Neural cell (in vitro differentiated cells): ENCODE results near the gene MAST4. TPM values are rescaled to one million over a fixed set of nuclear protein-coding genes. Genes with fewer than 3 reads are reported as not detected.

ENCODE experiments used
- H2AFZ ChIP-seq: fragments of 200-600, 300-800 bp; sonication (generic), shearing (Covaris generic); 2 replicates; pipeline ENCODE4 v1.6.0; 2014; ENCODE audit warnings: low read depth, mild to moderate bottlenecking, antibody characterized with exemption, low read length, moderate library complexity
- H3F3A ChIP-seq: fragments of 200-600 bp; shearing (Covaris generic); 2 replicates; pipeline ENCODE4 v1.6.1; 2016; ENCODE audit warnings: mild to moderate bottlenecking, moderate library complexity, mixed read lengths, antibody characterized with exemption, low read length; ENCODE audit not compliant: insufficient read depth, poor library complexity, severe bottlenecking
- H3K27ac ChIP-seq: fragments of 200-600, 300-800 bp; sonication (generic), shearing (Covaris generic); 2 replicates; pipeline ENCODE4 v1.5.1; 2014; ENCODE audit warnings: mild to moderate bottlenecking, low read length, moderate library complexity
- H3K27me3 ChIP-seq: fragments of 300-800, 200-600 bp; sonication (generic), shearing (Covaris generic); 2 replicates; pipeline ENCODE4 v1.6.0; 2014; ENCODE audit warnings: mild to moderate bottlenecking, low read depth, low read length, moderate library complexity; ENCODE audit not compliant: insufficient read depth
- H3K36me3 ChIP-seq: fragments of 300-800, 200-600 bp; sonication (generic), shearing (Covaris generic); 2 replicates; pipeline ENCODE4 v1.5.1; 2014; ENCODE audit warnings: mild to moderate bottlenecking, antibody characterized with exemption, low read length, moderate library complexity; ENCODE audit not compliant: insufficient read depth
- H3K4me2 ChIP-seq: fragments of 300-800, 200-600 bp; sonication (generic), shearing (Covaris generic); 2 replicates; pipeline ENCODE4 v1.6.0; 2014; ENCODE audit warnings: mild to moderate bottlenecking, low read length
- H3K4me3 ChIP-seq: fragments of 300-800, 200-600 bp; sonication (generic), shearing (Covaris generic); 2 replicates; pipeline ENCODE4 v1.5.1; 2014; ENCODE audit warnings: mild to moderate bottlenecking, low read length, moderate library complexity
- H3K79me2 ChIP-seq: fragments of 200-600 bp; shearing (Covaris generic); replicated peaks from 2 replicates; pipeline ENCODE4 v1.6.0; 2014; ENCODE audit warnings: mild to moderate bottlenecking, low read length, moderate library complexity; ENCODE audit not compliant: insufficient read depth
- H3K9ac ChIP-seq: fragments of 300-800, 200-600 bp; sonication (generic), shearing (Covaris generic); 2 replicates; pipeline ENCODE4 v1.6.1; 2016; ENCODE audit warnings: mild to moderate bottlenecking, low read length, mixed read lengths
- H3K9me2 ChIP-seq: fragments of 200-600 bp; shearing (Covaris generic); 2 replicates; pipeline ENCODE4 v1.6.1; 2016; ENCODE audit warnings: mild to moderate bottlenecking, low read length, mixed read lengths; ENCODE audit not compliant: insufficient read depth
- H3K9me3 ChIP-seq: fragments of 200-600, 300-800 bp; sonication (generic), shearing (Covaris generic); 2 replicates; pipeline ENCODE4 v1.6.1; 2016; ENCODE audit warnings: mild to moderate bottlenecking, mixed run types, low read length, moderate library complexity, mixed read lengths
- H4K20me1 ChIP-seq: fragments of 200-600 bp; shearing (Covaris generic); 2 replicates; pipeline ENCODE4 v1.6.1; 2016; ENCODE audit warnings: mild to moderate bottlenecking, mixed run types; ENCODE audit not compliant: insufficient read depth
- EP300 ChIP-seq: fragments of 450-650 bp; conservative IDR thresholded peaks from 2 replicates; pipeline ENCODE4 v1.6.1; 2014; ENCODE audit warnings: antibody characterized with exemption, mild to moderate bottlenecking, moderate library complexity; ENCODE audit not compliant: poor library complexity, severe bottlenecking
- EZH2 ChIP-seq: fragments of 200-600, 300-800 bp; shearing (Covaris generic), sonication (generic); IDR thresholded peaks from 2 replicates; pipeline ENCODE4 v1.6.1; 2014; ENCODE audit warnings: antibody characterized with exemption, low read length, borderline replicate concordance, mild to moderate bottlenecking; ENCODE audit not compliant: insufficient read depth, poor library complexity, severe bottlenecking
- MXI1 ChIP-seq: fragments of 450-650 bp; conservative IDR thresholded peaks from 2 replicates; pipeline ENCODE4 v1.6.1; 2014; ENCODE audit warnings: antibody characterized with exemption, mild to moderate bottlenecking; ENCODE audit not compliant: poor library complexity, severe bottlenecking
- POLR2AphosphoS5 ChIP-seq: IDR thresholded peaks from 2 replicates; pipeline ENCODE4 v1.6.1; 2012
- RAD21 ChIP-seq: fragments of 450-650 bp; conservative IDR thresholded peaks from 2 replicates; pipeline ENCODE4 v1.6.1; 2014; ENCODE audit warnings: antibody characterized with exemption, mild to moderate bottlenecking, moderate library complexity
- SMC3 ChIP-seq: fragments of 450-650 bp; conservative IDR thresholded peaks from 2 replicates; pipeline ENCODE4 v1.6.1; 2014; ENCODE audit warnings: antibody characterized with exemption, mild to moderate bottlenecking, moderate library complexity; ENCODE audit not compliant: poor library complexity
- TAF1 ChIP-seq: IDR thresholded peaks from 2 replicates; pipeline ENCODE4 v1.6.1; 2012; ENCODE audit warnings: low read depth
- polyA plus RNA-seq: library from polyadenylated mRNA; depleted of rRNA; stranded (reverse); fragments of >200 nt; gene quantifications from 2 replicates; pipeline ENCODE4 v1.2.3, GENCODE V29; 2014
- TF ChIP-seq, protein P1 (sequence below): fragments of 450-650 bp; IDR thresholded peaks from 2 replicates; pipeline ENCODE4 v1.5.1; 2014; ENCODE audit warnings: antibody characterized with exemption, mild to moderate bottlenecking, moderate library complexity; ENCODE audit not compliant: poor library complexity, severe bottlenecking
- TF ChIP-seq, protein P2 (sequence below): IDR thresholded peaks from 2 replicates; pipeline ENCODE4 v1.6.1; 2012; ENCODE audit warnings: borderline replicate concordance

Gene MAST4
- polyA plus RNA-seq, 1 donor from 2014 or later, result 2.3 TPM

DNA sequence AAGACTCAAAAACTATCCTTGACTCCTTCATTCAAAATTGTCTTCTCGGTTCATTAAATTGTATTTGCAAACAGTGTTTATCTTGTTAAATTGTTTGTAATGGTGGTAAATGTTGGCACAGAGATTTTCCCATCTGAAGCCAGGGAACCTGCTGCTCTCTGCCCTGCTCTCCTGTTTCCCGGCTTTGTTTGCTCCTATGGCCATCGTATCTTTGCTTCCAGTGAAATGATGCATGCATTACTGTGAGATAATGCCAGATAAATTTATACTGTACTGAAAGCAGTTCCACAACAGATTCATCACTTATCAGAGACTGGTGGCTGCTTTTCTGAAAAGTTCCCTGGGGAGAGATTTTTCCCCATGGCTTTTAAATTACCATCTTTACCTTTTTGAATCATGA lies 519.1 kb downstream of the MAST4 start:
- no peak for TF ChIP-seq RAD21
- no peak for TF ChIP-seq SMC3
- TF ChIP-seq POLR2AphosphoS5, result peak; percentile 48
- Histone ChIP-seq H3K36me3 (no peaks in the 10 kb centered on the region), H3K79me2 (no peaks in the 10 kb centered on the region), H2AFZ (no peak overlapping the region), H3K9ac (no peak overlapping the region), H4K20me1 (no peaks in the 10 kb centered on the region), H3K27me3 (no peaks in the 10 kb centered on the region), H3F3A (peaks cover 5% of the 10 kb centered on the region), H3K4me2 (peak overlapping the region; percentile 33), H3K9me2 (no peaks in the 10 kb centered on the region), H3K9me3 (no peaks in the 10 kb centered on the region), H3K27ac (peak overlapping the region; percentile 19), H3K4me3 (peak overlapping the region; percentile 12)

DNA sequence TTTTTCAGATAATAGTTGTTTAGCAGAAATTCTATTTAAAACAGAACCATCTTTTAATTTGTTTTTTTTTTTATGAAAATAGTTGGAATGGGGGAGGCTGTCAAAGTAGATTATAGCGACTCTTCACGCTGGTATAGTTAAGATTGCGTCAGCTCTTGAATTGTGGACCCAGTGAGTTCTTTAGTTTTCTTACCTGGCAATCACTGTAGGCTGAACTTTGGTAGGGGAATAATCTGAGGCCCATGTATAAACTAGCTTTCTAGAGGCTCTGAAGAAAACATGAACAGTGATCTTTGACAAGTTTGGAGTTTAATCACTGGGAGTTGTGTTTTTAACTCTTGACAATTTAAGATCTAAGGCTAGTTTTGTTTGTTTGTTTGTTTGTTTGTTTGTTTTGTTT lies 519.6 kb downstream of the MAST4 start:
- no peaks in the 10 kb centered on the region for H3K79me2 ChIP-seq
- peak overlapping the region; percentile 33 for H3K4me2 ChIP-seq
- no peaks in the 10 kb centered on the region for H4K20me1 ChIP-seq
- H3K4me3 ChIP-seq, result no peak overlapping the region
- no peaks in the 10 kb centered on the region for H3K9me3 ChIP-seq
- H2AFZ ChIP-seq, result no peak overlapping the region
- no peaks in the 10 kb centered on the region for H3K27me3 ChIP-seq
- peaks cover 5% of the 10 kb centered on the region for H3F3A ChIP-seq
- H3K9ac ChIP-seq, result no peak overlapping the region
- no peaks in the 10 kb centered on the region for H3K36me3 ChIP-seq
- TF ChIP-seq POLR2AphosphoS5 (no peak), EZH2 (no peak), TAF1 (no peak), MXI1 (no peak), SMC3 (no peak), EP300 (no peak), RAD21 (no peak)
- TF ChIP-seq, protein P1, sequence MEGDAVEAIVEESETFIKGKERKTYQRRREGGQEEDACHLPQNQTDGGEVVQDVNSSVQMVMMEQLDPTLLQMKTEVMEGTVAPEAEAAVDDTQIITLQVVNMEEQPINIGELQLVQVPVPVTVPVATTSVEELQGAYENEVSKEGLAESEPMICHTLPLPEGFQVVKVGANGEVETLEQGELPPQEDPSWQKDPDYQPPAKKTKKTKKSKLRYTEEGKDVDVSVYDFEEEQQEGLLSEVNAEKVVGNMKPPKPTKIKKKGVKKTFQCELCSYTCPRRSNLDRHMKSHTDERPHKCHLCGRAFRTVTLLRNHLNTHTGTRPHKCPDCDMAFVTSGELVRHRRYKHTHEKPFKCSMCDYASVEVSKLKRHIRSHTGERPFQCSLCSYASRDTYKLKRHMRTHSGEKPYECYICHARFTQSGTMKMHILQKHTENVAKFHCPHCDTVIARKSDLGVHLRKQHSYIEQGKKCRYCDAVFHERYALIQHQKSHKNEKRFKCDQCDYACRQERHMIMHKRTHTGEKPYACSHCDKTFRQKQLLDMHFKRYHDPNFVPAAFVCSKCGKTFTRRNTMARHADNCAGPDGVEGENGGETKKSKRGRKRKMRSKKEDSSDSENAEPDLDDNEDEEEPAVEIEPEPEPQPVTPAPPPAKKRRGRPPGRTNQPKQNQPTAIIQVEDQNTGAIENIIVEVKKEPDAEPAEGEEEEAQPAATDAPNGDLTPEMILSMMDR, result no peak
- TF ChIP-seq, protein P2, sequence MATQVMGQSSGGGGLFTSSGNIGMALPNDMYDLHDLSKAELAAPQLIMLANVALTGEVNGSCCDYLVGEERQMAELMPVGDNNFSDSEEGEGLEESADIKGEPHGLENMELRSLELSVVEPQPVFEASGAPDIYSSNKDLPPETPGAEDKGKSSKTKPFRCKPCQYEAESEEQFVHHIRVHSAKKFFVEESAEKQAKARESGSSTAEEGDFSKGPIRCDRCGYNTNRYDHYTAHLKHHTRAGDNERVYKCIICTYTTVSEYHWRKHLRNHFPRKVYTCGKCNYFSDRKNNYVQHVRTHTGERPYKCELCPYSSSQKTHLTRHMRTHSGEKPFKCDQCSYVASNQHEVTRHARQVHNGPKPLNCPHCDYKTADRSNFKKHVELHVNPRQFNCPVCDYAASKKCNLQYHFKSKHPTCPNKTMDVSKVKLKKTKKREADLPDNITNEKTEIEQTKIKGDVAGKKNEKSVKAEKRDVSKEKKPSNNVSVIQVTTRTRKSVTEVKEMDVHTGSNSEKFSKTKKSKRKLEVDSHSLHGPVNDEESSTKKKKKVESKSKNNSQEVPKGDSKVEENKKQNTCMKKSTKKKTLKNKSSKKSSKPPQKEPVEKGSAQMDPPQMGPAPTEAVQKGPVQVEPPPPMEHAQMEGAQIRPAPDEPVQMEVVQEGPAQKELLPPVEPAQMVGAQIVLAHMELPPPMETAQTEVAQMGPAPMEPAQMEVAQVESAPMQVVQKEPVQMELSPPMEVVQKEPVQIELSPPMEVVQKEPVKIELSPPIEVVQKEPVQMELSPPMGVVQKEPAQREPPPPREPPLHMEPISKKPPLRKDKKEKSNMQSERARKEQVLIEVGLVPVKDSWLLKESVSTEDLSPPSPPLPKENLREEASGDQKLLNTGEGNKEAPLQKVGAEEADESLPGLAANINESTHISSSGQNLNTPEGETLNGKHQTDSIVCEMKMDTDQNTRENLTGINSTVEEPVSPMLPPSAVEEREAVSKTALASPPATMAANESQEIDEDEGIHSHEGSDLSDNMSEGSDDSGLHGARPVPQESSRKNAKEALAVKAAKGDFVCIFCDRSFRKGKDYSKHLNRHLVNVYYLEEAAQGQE, result no peak
- H3K9me2 ChIP-seq, result no peaks in the 10 kb centered on the region
- peak overlapping the region; percentile 19 for H3K27ac ChIP-seq
